GM12875 (cell line): ENCODE data around the gene GNB1L.

Experiments used
- H3K4me3 ChIP-seq: one replicate; pipeline ENCODE4 v1.5.1; 2011; ENCODE audit warnings: low read depth, low read length, control low read depth
- TF ChIP-seq, protein P1 (sequence below): IDR thresholded peaks from 2 replicates; pipeline ENCODE4 v1.5.1; 2011; ENCODE audit warnings: low read depth, mild to moderate bottlenecking, control low read depth, inconsistent platforms, low read length, moderate library complexity, borderline replicate concordance; ENCODE audit not compliant: insufficient read depth

GNB1L gene

DNA sequence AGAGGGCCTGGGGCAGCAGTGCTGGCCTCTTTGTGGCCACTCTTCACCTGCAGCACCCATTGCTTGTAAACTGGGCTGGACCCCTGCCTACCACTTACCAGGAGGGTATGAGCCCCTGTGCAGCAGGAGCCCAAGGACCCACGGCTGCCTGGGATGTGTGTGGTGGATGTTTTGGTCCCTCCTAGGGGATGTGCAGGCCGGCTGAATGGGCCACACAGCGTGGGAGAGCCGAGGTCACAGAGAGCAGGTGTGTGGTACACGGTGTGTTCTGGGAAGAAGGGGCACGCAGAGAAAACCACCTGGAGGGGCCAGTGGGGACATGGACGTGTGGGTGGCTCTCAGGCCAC is 19.3 kb upstream of the GNB1L start:
- no peak overlapping the region for H3K4me3 ChIP-seq
- TF ChIP-seq, protein P1, sequence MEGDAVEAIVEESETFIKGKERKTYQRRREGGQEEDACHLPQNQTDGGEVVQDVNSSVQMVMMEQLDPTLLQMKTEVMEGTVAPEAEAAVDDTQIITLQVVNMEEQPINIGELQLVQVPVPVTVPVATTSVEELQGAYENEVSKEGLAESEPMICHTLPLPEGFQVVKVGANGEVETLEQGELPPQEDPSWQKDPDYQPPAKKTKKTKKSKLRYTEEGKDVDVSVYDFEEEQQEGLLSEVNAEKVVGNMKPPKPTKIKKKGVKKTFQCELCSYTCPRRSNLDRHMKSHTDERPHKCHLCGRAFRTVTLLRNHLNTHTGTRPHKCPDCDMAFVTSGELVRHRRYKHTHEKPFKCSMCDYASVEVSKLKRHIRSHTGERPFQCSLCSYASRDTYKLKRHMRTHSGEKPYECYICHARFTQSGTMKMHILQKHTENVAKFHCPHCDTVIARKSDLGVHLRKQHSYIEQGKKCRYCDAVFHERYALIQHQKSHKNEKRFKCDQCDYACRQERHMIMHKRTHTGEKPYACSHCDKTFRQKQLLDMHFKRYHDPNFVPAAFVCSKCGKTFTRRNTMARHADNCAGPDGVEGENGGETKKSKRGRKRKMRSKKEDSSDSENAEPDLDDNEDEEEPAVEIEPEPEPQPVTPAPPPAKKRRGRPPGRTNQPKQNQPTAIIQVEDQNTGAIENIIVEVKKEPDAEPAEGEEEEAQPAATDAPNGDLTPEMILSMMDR: no peak

DNA sequence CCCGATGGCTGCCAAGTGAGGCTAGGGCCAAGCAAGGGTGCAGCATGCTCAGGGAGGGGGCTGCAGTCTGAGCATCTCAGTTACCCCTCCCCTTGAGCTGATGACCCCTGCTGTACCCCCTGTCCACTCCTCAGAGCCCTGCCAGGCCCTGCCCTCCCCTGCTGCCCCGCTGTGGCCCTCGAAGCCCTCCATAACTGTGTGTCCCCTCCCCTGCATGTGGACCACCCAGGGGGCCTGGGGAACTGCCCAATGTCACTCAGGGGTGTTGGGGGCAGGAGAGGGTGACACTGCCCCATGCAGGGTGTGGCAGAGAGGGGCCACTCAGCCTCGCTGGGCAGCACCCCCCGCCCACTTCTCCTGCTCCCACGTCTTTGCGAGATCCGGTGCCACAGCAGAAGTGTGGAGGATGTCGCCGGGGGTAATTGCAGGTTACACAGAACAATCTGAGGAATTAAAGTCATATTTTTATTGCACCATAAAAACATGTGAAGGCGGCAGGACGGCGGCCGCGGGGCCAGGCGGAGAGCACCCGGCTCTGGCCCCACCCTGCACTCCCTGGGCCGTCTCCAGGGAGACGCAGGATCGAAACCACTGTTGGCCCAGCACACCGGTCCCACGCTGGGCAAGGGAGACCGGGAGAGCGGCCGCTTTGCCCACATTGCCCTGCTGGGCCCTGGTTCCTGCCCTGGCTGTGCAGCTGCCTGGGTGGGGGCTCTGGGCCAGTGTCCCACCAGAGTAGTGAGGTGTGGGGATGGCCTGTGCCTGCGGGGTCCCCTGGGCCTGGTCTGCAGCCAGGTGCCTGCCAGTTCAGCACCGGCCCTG is 18.7 kb upstream of the GNB1L start:
- TF ChIP-seq, protein P1: no peak

DNA sequence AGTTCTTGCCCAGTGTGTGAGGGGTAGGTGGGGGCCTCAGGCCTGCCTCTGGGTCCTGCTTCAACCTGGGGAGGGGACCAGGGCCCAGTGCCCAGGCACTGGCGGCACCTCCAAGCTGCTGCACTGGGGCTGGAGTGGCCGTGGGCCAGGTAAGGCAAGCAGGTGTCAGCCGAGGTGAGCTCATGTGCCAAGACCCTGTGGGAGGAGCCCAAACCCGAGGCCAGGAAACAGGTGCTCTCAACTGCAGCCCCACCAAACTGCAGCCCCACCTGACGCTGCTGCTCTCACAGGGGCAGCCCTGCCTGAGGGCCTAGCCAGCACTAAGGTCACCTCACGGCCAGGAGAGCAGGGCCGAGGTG is 18.1 kb upstream of the GNB1L start:
- H3K4me3 ChIP-seq: no peak overlapping the region
- TF ChIP-seq, protein P1: no peak

More for the DNA sequence above, 18.7 kb upstream of the GNB1L start:
- H3K4me3 ChIP-seq: no peak overlapping the region

DNA sequence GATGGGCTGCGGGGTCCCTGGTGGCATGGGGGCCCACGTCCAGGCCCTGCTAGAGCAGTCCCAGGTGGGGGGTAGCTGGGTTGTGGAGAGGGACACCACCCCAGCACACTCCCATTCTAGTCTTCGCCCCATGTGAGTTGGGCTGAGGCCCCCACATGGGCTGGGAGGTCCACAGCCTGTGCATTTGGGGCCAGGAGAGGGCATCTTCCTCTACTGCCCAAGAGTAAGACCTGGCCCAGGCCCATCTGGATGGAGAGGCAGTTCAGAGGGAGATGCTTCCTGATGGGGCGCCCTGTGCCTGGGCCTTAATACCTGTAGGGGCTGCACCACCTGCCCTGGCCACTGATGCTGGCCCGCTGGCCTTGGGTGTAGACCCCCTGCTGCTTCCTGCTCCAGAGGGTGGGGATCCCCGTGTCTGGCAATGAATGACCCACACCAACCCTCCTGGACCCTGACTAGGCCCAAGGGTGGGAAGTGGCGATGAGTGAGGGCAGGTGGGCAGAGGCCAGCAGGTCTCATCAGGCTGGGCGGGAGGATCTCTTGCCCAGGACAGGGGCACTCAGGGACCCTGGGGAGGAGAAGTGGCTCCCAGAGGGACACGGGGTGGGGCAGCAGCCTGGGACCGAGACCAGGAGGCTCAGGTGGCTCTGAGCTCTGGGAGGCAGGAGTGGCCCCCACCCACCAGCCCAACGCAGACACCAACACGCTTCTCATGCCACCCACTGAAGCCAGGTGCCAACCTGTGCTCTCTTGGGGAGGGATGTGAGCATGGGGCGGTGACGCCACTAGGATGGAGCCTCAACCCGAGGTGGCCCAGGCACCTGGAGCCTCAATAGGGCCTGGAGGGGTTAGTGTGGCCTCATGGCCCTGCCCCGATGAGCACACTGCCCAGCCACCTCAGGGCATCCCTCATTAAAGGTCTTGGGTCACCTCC is 17.4 kb upstream of the GNB1L start:
- TF ChIP-seq, protein P1: no peak
- no peak overlapping the region for H3K4me3 ChIP-seq

DNA sequence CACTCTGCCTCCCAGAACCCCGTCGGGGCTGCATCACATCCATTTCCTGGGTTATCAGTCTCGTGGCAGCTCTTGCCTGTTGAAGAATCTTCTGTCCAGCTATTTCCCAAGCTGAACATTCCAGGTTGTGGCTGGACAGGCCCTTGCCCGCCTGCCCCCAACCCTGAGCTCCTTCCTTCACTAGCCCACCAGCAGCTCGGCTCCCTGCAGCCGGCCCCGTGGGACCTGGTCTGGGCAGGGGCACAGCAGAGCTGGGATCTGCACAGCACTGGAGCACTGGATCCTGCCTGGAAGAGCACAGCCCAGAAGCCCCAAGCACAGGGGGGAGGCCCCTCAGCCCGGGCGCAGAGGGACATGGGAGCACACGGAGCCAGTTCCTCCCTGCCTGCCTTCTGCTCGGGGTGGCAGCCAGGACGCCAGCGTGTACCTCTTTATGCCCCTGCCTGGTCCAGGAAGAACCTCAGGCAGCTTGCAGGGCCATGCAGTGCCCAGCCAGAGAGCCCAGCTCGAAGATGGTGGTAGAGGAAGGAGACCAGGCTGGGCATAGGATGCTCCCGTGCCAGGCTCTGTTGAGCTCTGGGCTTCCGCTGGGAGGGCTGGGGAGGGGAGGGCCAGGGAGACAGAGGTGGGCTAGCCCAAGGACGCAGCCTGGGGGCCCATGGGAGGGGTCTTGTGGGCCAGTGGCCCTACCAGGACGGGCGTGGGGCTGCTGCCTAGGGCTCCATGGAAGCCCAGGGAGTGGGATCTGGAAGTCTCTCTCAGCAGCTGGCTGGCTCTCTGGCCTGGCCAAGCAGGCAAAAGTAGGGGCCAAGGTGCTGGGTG is 16.6 kb upstream of the GNB1L start:
- no peak overlapping the region for H3K4me3 ChIP-seq
- TF ChIP-seq, protein P1: no peak

DNA sequence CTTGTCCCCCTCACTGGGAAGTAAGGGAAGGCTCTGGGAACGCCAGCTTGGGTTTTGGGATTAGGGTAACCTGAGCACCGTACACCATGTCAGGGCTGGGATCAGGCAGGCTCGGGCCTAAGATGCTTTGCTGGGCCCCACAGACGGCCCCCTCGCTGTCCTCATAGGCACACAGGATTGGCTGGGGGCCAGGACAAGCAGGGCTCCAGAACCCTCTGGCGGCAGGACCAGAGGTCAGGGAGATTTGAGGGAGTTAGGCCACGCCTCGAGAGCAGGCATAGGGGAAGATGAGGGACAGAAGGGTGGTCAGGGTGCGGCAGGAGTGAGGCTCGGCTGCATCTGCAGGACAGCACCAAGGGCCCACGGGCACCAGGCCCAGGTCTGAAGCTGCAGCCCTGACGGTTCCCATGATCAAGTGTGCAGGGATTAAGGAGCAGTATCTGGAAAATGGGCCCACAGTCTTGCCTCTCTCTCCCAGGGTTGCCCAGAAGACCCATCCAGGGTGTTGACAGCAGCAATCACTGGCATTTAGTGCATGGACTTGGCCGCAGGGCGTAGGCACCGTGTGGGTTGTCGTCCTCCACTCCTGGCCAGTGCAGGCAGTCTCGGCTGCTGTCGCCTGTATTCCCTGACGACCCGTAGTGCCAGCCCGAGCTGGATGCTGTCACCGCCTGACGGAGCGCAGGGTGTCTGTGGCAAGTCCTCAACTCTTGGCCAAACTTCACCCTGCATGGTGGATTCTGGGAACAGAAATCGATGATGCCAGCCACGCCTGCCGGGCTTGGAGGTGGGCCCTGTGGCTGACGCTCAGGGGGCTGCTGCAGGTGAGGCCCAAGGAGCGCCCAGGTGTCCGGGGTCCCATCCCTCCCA is 15.7 kb upstream of the GNB1L start:
- TF ChIP-seq, protein P1: no peak
- H3K4me3 ChIP-seq: no peak overlapping the region
